GM12801 (cell line): ENCODE measurements around the gene ZBTB44.

Experiments
- CTCF ChIP-seq: IDR thresholded peaks from one replicate; pipeline ENCODE4 v1.5.1; 2011; ENCODE audit warnings: control low read depth; ENCODE audit not compliant: insufficient read length; ENCODE audit errors: extremely low read depth

ZBTB44 gene

GRCh38 chr11:130318031-130318673 lies 3.4 kb upstream of the ZBTB44 start:
- no peak for TF ChIP-seq CTCF

GRCh38 chr11:130315354-130315970 lies 745 bp upstream of the ZBTB44 start:
- TF ChIP-seq CTCF = no peak

- no peak for TF ChIP-seq CTCF
Measured at GRCh38 chr11:130314184-130314749, 450 bp downstream of the ZBTB44 start.

- no peak for TF ChIP-seq CTCF
Measured at GRCh38 chr11:130313383-130314183, 1.1 kb downstream of the ZBTB44 start.

DNA sequence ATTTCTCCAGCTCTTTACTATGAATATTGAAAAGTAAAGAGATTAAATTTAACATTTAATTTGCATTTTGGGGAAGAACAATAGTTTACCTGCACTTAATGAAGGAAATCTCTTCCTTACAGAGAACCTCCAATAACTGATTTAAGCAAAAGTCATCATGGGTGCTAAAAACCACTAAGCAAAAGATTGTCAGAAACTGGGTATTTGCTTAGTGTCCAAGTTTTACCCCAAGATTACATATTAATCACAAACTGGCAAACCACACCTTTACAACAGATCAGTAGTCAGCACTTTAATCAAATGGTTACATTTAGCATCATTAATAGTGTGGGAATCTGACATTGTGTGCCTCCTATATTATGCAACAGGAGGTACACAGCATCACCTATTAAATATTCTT lies 2.7 kb downstream of the ZBTB44 start:
- no peak for TF ChIP-seq CTCF

GRCh38 chr11:130310622-130311021 lies 4.1 kb downstream of the ZBTB44 start:
- TF ChIP-seq CTCF = no peak

DNA sequence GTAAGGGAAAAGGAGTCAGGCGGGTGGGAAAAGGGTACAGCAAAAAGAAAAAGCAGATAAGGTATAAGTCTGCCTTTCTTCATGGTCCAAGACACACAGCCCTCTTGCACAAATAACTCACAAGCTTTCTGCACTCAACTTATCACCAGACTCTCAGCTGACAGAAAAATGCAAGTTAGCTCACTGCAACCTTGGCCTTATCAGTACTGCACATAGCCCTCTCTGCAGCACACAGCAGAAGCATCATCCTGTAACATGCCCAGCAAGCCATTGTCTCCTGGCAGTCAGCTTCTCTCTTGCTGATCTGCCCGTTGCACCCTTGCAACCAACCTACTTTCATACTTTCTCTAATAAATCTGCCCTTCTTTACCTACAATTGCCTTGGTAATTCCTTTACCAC lies 5.8 kb downstream of the ZBTB44 start:
- no peak for TF ChIP-seq CTCF
